Head of caudate nucleus (tissue), 42 donors: ENCODE results near the gene FLNB.
A peak's percentile ranks its signal among the peaks of the same experiment; 100 is the strongest.

Experiments used
- DNase-seq, 42 donors: peaks; one replicate each; pipeline versions ENCODE4 v3.0.0 to v3.0.0-alpha.2; 2020 to 2021; ENCODE audit warnings: mixed read lengths in 7 of 42
- intact Hi-C: fragments of 100-400 bp; cut with DNase I; formaldehyde crosslinking; loops from one replicate; pipeline ENCODE4 v1.15.0; 2022

FLNB gene

DNA sequence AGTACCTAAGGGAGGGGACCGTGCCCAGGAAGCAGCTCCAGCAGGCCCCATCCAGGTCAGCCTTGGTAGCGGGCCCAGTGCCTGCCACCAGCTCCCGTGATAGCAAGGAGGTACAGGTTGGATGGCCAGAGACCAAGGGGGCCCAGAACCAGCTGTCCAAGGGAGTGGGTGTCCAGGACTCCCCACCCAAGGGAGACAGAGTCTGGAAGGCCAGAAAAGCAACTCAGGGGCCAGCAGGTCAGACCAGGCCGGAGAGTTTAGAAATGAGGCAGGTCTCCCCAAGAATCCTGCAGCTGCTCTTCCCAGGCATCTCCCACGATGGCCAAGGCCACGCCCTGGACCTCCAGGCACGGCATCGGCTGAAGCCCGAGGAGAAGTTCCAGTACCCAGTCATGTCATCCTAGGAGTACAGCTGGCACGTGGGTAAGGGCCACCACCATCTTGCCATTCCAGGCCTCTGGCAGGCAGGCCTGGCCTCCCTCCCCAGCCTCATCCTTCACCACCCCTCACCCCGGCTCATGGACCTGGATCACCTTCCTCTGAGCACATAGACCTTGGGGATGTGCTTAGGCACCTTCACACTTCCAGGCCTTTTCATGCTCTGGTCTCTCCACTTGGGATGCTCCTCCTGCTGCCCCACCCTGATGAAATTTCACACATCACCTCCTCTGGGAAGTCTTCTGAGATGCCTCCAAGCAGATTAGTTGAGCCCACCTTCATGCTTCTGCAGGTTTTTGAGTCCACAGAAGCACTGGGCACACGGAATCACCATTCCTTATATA lies 172.1 kb downstream of the FLNB start:
- intact Hi-C loops = loop anchor here (10.0 kb wide), 1 partner anchor 355 kb away; the partner anchor contains the start of gene ACOX2
- no peak for DNase-seq

DNA sequence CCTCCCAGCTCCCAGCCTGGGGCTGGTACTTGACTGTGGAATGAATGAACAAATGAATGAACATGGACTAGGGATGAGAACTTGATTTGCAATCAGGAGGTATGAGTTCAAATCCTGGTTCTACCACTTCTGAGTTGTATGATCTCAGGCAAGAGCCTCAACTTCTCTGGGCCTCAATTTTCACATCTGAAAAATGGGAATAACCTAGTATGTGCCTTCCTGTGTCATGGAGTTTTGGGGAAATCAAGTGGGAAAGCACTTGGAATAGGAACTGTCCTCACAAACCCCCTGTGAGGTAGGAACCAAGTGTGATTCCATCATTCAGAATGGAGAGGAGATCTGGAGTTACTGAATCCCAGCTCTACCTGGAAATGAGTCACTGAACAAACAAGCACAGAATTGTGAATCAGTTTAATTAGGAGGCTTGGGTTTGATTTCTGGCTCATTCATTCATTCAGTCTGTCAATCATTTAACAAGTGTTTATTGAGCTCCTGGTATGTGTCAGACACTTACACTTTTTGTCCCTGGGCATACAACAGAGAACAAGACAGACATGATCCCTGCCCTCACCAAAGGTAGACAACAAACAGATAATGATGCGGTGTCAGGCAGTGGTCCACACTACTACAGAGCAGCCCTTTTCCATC lies 172.8 kb downstream of the FLNB start:
- intact Hi-C loops = loop anchor here (10.0 kb wide), 1 partner anchor 354 kb away; the partner anchor contains the start of gene ACOX2
- DNase-seq = no peak

DNA sequence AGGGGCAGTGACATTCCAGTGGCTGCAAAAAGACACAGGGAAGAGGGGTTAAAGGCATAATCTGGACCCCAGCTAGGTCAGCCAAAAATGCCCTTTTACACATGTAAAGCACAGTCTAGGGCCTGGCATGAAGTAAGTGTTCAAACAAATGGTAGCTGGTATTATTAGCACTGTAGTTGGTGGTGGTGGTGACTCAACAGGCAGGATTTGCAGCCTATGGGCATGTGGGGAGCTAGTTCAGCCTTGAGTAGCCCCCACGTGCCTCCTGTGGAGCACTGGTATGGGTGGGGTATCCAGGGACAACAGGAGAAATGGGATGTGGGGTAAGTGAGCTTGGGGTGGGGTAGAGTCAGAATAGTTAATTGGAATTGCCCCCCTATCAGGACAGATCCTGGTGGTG lies 175.0 kb downstream of the FLNB start:
- DNase-seq = no peak
- intact Hi-C loops = loop anchor here (10.0 kb wide), 1 partner anchor 352 kb away; the partner anchor contains the start of gene ACOX2

DNA sequence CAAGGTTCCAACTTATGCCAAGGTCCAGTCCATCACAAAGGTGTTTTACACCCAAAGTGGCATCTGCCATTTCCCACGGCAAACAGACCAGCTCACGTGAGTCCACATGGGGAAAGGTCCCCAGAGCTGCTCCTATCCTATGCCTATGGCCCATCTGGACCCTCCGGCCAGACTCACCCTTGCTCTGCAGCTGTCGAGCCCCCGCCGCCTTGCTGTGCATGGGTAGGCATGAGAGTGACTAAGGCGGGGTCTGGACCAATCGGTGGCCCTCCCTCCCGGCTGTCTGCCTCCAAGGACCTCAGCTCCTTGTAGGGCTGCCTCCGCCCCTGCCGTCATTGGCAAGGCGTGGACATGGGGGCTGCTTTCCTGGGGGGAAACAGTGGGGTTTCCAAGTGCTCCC lies 175.7 kb downstream of the FLNB start:
- no peak for DNase-seq
- intact Hi-C loops = loop anchor here (10.0 kb wide), 1 partner anchor 351 kb away; the partner anchor contains the start of gene ACOX2

DNA sequence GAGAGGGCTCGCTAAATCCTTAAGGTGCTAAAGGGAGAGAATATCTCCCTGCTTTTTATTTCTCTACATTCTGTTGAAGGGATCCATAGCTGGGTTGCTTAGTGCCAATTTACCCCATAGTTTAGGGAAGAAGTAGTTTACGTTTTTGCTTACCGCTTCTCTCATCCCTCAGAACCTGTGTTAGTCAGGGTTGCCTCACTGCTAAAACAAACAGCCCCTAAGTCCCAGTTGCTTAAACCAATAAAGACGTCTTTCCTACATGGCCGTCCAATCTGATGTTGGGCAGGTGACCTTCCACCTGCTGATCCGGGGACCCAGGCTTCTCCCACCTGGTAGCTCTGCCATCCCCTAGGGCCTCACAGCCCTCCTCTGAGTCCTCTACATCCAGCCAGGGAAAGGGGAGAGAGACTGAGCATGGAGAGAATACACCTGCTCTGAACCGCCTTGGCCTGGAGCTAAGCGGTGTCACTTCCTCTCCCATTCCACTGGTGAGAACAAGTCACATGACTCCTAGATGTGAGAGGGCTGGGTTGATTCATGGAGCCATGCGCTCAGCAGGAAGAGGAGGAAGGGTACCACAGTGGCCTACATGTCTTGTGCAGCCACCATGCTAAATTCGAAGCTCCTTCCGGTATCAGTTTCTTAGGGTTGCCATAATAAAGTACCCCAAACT lies 176.2 kb downstream of the FLNB start:
- intact Hi-C loops = loop anchor here (10.0 kb wide), 1 partner anchor 350 kb away; the partner anchor contains the start of gene ACOX2
- no peak for DNase-seq

DNA sequence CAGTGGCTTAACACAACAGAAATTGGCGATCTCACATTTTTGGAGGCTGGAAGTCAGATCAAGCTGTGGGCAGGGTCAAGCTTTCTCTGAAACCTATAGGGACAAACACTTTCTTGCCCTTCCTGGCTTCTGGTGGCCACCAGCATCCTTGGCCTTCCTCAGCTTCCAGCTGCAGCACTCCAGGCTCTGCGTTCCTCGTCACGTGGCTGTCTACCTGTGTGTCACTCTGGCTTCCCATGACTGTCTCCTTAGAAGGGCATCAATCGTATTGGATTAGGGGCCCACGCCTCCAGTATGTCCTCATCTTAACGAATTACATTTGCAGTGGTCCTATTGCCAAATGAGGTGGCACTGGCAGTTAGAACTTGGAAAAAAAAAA lies 176.7 kb downstream of the FLNB start:
- no peak for DNase-seq
- intact Hi-C loops = loop anchor here (10.0 kb wide), 1 partner anchor 350 kb away; the partner anchor contains the start of gene ACOX2

DNA sequence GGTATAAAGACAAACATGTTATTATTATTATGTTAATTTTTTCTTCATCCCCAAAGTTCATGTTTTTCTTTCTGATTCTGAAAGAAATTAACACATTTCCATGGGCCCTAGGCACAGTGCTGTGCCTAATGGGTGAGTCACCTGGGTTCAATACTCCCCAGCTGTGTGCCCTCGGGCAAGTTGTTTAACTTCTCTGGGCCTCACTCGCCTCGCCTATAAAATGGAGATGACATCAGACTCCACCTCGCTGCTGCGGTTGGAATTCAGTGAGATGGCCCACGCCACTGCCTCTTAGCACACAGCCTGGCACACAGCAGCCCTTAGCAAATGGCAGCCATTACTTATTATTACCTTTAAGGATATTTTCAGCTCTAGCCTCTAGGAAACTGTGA lies 179.9 kb downstream of the FLNB start:
- intact Hi-C loops = loop anchor here (2.0 to 10.0 kb wide), 2 partner anchors 113 to 347 kb away; partner anchors contain the start of gene ACOX2
- no peak for DNase-seq

DNA sequence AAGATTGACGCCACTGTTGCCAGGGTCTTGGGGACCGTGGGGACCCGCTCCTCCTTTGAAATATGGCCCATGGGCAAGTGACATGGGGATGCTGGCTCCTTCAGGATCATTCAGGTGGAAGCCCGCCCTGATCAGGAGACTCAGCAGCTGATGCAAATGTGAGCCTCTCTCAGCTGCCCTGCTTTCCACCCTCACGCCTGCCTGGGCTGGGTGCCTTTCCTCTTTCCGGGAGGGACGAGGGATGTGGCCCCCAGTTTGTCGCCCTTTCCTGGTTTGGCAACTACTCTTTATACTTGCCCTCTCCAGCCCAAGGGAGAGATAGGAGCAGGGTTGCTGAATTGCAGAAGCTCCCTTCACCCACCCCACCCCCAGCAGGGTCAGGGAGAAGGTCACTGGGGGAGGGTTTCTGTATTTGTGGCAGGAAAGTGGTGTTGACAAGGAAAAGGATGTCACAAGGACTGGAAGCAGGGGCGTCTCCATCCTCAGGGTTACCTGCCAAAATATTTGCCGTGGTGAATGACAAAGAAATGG lies 180.8 kb downstream of the FLNB start:
- intact Hi-C loops = loop anchor here (2.0 to 10.0 kb wide), 2 partner anchors 112 to 346 kb away; partner anchors contain the start of gene ACOX2
- DNase-seq = no peak

DNA sequence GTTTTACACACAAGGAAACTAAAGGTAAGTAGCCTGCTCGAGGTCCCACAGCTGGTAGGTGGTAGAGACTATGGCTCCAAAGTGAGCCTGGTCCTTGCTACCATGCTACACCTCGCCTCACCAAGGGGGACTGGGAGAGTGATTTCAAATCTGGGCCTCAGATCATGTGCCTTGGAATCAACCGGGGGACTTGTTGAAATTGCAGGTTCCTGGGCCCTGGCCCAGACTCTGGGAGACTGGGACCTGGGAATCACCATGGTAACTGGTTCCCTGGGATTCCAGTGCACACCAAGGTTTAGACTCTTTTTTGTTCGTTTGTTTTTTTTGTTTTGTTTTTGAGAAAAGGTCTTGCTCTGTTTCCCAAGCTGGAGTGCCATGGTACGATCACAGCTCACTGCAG lies 181.5 kb downstream of the FLNB start:
- no peak for DNase-seq
- intact Hi-C loops = loop anchor here (2.0 to 10.0 kb wide), 2 partner anchors 111 to 345 kb away; partner anchors contain the start of gene ACOX2

DNA sequence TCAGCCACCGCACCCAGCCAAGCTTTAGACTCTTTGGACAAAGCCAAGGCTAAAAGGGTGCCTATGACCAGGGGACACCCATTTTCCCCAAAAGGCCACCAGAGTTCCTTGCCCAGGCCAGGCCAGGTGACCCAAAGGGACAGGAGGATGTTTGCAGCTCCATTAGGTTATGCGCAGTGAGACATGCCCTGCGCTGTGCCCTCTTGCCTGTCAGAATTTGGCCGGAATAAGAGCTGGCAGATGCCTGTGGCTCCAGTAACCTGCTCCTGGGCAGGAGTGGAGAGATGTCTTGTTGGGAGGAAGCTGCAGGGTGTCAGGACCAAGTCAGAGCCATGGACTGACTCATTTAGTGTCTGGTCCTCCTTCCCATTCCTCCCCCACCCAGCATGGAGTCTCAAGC lies 182.1 kb downstream of the FLNB start:
- intact Hi-C loops = no loop called here
- no peak for DNase-seq

DNA sequence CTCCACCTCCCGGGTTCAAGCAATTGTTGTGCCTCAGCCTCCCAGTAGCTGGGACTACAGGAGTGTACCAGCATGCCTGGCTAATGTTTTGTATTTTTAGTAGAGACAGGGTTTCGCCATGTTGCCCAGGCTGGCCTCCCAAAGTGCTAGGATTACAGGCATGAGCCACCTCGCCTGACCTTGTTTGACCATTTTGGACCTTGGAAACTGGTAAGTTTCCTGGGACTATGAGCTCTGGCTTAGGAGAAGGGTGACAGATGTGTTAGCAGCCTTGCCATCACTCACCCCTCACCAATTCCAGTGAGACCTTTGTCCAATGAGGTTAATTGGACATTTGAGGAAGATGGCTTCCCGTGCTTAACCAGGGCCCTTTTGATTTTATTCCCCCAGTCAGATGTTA lies 182.7 kb downstream of the FLNB start:
- no peak for DNase-seq
- intact Hi-C loops = no loop called here

DNA sequence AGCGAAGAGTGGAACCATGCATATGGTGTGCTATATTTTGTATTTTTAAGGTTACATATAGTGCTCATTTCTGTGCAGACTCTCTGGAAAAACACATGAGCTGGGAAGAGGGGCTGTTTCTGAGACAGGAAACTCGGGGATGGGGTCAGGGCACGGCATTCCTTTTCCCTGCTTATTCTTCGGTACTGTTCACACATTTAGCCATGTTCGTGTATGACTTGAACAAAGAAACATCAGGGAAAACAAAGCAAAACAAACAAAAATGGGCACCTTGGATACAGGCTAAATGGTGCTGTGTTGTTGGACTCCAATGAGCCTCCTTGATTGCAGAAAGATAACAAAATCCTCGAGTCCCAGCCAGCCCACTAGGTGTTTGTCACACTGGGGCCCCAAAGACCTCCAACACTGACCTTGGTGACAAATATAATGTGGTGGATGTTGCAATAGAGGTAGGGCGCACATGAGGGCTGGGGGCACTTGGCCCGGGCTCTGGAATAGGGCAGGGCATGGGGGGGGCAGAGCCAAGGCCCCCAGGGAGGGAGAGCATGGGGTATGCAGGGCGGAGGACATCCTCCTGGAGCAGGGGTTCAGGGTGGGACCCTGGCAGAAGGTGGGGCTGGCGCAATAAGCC lies 183.3 kb downstream of the FLNB start:
- no peak for DNase-seq
- intact Hi-C loops = no loop called here

DNA sequence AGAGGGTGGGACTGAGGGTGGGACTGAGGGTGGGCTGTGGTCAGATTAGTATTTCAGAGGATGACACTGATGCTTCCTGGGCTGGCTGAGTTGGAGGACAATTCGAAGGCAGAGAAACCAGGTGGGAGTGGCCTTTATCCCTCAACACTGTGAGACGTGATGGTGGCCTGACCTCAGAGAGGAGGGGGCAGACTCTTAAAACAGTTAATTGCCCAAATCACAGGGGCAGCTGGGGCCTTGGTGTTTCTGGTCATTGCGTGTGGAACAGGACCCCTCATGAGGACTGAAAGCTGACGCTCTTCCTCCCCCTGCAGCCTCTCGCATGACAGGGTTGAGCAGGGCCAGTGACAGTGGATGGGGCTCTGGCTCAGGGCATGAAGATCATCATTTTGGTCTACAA lies 183.8 kb downstream of the FLNB start:
- no peak for DNase-seq
- intact Hi-C loops = no loop called here

DNA sequence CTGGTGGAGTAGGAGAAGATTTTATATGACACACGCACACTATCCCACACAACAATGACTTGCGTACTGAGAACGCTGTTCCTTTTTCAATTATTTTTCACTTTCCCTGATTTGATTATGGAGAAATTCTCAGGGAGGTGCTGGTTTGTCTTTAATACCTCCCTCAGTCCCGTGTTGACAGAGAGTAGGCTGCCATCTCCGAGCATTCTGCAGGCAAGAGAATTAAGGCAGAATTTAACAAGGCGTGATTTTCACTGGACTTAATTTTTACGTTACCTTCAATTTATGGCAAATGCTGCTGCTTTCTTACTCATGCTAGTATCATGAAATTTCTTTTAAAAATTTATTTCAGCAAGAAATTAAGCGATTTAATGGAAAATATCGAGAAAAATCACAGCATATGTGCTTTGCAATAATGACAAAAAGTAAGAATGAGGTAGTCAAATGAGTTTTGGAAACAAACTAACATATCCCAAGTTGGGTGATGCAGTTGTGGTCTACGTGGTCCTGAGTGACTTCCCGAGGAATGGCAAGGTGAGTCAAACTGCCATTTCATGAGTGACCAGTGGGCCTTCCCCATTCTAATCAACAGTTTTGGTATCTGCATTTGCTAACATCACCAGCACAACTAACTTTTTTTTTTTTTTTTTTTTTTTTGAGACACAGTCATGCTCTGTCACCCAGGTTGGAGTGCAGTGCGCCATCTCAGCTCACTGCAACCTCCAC lies 185.6 kb downstream of the FLNB start:
- no peak for DNase-seq
- intact Hi-C loops = no loop called here

DNA sequence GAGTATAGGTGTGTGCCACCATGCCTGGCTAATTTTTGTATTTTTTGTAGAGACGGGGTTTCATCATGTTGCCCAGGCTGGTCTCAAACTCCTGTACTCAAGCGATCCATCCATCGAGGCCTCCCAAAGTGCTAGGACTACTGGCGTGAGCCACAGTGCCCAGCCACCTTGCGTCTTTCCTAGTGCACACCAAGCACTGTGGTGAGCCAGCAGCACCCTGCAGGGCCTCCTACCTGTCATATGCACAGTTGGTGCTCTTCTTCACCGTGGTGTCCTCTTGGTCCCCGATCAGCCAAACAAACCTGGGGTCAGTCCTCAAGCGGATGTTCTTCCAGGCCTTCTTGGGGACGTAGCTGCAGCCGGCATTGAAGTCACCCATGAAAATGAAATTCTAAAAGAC lies 189.4 kb downstream of the FLNB start:
- DNase-seq = no peak
- intact Hi-C loops = no loop called here

DNA sequence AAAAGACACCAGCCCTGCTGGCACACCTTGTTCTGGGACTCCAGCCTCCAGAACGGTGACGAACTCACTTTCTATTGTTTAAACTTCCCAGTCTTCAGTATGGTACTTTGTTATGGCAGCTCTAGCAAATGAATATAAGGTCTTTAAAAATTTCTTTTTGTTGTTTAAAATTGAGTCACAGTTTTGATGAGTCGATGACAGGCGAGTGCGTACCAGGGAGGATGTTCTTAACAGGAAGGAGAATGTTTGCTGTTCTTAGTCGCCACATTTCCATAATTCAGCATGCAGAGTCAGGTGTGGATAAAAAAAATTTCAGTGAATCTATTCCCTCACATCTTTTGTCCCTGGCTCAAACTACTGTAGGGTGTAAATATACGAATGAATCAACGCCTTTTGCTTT lies 190.1 kb downstream of the FLNB start:
- intact Hi-C loops = no loop called here
- DNase-seq = peak in 9 of 42 donors; percentile 14 to 57 (median 37)

DNA sequence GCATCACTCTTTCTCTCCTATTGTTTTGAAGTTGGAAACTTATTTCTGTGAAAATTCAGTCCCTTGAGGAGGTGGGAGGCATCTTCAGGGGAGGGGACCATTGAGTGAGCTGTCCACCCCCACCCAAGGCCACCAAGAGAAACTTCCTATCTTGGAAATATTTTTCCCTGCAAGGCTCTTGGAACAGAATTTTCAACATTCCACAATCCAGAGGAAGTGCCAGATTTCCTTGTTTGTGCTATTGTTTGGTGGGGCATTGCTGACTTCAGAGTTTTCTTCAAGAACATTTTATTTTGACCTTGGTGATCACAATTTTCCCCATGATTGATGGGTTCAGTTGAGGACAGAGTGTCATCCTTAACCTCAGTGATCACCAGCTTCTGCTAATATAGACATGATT lies 190.6 kb downstream of the FLNB start:
- intact Hi-C loops = no loop called here
- DNase-seq = no peak

DNA sequence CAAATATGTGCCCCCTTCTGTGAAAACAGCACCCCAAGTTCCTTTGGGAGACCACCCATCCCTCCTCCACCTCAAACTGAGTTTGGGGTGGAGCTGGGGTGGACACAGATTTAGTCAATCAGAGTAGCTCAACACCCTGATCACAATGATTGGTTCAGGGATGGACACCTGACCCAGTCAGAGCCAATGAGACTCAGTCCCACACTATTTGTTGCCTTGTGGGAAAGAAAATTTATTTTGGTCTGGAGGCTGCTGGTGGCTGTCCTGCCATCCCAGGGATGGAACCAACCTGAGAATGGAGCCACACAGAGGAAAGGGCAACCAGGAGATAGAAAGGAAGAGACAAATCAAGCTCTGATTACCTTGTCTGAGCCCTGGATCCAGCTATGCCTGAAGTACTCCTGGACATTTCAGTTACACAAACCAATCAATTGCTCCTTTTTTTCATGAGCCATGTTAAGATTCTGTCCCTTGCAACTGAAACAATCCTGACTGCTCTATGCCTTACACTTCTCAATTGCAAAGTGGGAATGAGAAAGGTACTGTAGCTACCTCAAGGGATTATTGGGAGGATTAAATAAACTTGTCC lies 192.0 kb downstream of the FLNB start:
- DNase-seq = no peak
- intact Hi-C loops = no loop called here
